ENCODE results near the gene DEPP1. TPM values are rescaled to one million over a fixed set of nuclear protein-coding genes. Genes with fewer than 3 reads are reported as not detected.

DEPP1 gene
- total RNA-seq, 2 donors from 2014 or later: 226 to 230 TPM

DNA sequence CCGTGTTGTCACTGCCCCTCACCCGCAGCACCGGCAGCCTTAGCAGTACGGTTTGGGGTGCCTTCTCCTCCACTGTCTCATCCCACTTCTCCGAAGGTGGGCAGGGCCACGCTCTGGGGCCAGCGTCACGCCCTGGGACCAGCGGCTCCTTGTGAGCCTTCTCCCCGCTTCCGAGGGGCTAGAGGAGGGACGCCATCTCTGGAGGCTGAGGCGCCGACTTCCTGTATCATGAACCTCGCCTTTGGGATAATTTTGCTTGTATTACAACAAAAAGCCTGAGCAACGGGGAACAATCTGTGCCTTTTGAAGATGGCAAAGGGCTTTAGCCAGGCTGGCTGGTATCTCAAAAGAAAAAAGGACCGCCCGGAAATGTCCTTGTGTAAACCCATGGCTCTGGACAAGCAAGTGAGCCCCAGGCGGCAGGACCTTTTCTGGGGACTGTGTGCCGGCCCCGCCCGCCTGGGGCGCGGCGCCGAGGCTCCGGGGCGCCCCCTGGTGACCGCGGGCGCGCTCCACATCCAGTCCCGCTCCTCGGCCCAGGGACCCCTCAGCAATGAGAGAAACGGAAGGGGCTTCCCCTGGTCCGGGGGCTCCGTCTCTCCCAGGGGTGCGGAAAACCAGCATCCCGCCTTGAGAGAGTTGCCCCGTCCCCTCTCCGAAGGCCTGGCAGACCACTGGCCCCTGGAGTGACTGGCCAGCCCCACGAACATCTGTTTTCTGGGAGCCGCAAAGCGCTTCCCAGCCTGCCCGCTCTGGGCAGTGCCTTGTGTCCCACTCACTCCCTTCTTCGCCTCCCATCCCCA lies 3.8 kb downstream of the DEPP1 start:
- Histone ChIP-seq H3K4me1 (peaks cover 64% of the 10 kb centered on the region), H3K27me3 (no peaks in the 10 kb centered on the region), H3K4me3 (no peak overlapping the region), H3K9me3 (no peaks in the 10 kb centered on the region), H3K36me3 (replicated peaks in 1 of 2; ENCODE audit: insufficient read depth in 1 of 2, low read depth in 2 of 2) (peaks cover 0 to 4% of the 10 kb centered on the region in 2 donors), H3K27ac (peak overlapping the region; percentile 88 to 95 (median 94))
- ATAC-seq: peak; percentile 54
- TF ChIP-seq, protein P1, sequence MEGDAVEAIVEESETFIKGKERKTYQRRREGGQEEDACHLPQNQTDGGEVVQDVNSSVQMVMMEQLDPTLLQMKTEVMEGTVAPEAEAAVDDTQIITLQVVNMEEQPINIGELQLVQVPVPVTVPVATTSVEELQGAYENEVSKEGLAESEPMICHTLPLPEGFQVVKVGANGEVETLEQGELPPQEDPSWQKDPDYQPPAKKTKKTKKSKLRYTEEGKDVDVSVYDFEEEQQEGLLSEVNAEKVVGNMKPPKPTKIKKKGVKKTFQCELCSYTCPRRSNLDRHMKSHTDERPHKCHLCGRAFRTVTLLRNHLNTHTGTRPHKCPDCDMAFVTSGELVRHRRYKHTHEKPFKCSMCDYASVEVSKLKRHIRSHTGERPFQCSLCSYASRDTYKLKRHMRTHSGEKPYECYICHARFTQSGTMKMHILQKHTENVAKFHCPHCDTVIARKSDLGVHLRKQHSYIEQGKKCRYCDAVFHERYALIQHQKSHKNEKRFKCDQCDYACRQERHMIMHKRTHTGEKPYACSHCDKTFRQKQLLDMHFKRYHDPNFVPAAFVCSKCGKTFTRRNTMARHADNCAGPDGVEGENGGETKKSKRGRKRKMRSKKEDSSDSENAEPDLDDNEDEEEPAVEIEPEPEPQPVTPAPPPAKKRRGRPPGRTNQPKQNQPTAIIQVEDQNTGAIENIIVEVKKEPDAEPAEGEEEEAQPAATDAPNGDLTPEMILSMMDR (IDR thresholded peaks at IDR 0.05): peak; percentile 86 to 98 (median 97)
- peak; percentile 16 to 59 (median 42) for TF ChIP-seq POLR2A (IDR thresholded peaks at IDR 0.05)
- DNase-seq: peak; percentile 77 to 86 (median 84)
- intact Hi-C loops (cut with DNase I): loop anchor here (5.0 kb wide), 1 partner anchor 43 kb away; no protein-coding TSS in a partner anchor
- 3 to 5% methylated on average over 11 to 46 of the region's 46 CpGs for WGBS, 2 donors

DNA sequence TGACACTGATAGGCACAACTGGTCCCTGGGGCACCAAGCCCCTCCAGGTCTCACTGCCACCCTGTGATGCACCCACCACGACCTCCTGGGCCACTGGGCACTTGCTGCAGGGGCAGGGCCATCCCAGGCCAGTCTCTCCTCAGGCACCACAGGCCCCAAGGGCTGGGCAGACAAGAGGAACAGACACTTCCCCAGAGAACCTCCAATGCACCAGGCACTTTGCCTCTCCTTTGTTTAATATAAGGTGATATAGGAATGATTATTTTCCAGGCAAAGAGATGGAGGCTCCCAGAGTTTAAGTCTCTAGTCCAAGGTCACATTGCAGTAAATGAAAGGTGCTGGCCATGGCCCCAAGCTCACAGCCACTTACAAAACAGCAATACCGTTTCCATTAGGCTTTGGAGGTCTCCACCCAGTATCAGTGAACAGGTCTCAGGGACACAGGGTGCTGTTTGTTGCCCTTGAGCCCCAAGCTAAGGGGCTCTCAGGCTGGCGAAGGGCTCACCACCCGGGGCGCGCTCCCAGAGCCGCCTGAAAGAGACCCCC lies 4.5 kb downstream of the DEPP1 start:
- Histone ChIP-seq H3K36me3 (replicated peaks in 1 of 2; ENCODE audit: insufficient read depth in 1 of 2, low read depth in 2 of 2) (peaks cover 0 to 4% of the 10 kb centered on the region in 2 donors), H3K27ac (peak overlapping the region; percentile 88 to 95 (median 94)), H3K27me3 (no peaks in the 10 kb centered on the region), H3K4me3 (no peak overlapping the region), H3K9me3 (no peaks in the 10 kb centered on the region), H3K4me1 (peaks cover 64% of the 10 kb centered on the region)
- WGBS, 2 donors: 47 to 67% methylated on average over 1 to 7 of the region's 7 CpGs
- ATAC-seq: no peak
- no peak for DNase-seq
- intact Hi-C loops (cut with DNase I): loop anchor here (5.0 kb wide), 1 partner anchor 42 kb away; no protein-coding TSS in a partner anchor
- no peak for TF ChIP-seq POLR2A (IDR thresholded peaks at IDR 0.05)
- TF ChIP-seq, protein P1 (IDR thresholded peaks at IDR 0.05): no peak

- peak in 2 of 4 donors; percentile 51 to 52 for DNase-seq
- WGBS, 2 donors: 65 to 71% methylated on average over 16 to 18 of the region's 18 CpGs
These were observed 5.1 kb downstream of the DEPP1 start for GRCh38 chr10:44973323-44974081.

DNA sequence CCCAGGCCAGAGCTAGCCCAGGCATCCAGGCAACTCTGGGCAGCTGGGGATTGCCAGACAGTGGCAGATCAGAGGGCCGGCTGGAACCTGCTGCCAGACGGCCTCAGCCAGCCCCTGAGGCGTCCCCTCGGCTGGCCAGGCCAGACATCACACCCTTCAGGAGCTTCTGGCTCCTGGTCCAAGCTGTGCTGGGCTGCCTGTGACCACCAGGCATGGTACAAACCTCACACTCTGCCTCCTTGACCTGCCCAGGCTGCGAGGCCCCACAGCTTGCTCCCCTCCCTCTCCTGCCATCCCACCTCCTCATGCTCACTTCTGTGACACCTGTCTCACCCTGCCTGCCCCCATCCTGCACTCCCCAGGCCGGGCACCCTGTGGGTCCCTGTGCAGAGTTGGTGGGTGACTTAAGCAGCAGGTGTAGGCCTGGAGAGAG lies 5.7 kb downstream of the DEPP1 start:
- peaks cover 0 to 4% of the 10 kb centered on the region in 2 donors for H3K36me3 ChIP-seq (replicated peaks in 1 of 2; ENCODE audit: insufficient read depth in 1 of 2, low read depth in 2 of 2)
- TF ChIP-seq, protein P1 (IDR thresholded peaks at IDR 0.05): no peak
- TF ChIP-seq POLR2A (IDR thresholded peaks at IDR 0.05): peak in 1 of 3 donors; percentile 29
- H3K27ac ChIP-seq: peak overlapping the region in 3 of 4 donors; percentile 88 to 95 (median 94)
- H3K9me3 ChIP-seq: no peaks in the 10 kb centered on the region
- no peak for DNase-seq
- WGBS, 2 donors: 70 to 92% methylated on average over 2 to 6 of the region's 6 CpGs
- ATAC-seq: no peak
- no peaks in the 10 kb centered on the region for H3K27me3 ChIP-seq
- intact Hi-C loops (cut with DNase I): loop anchor here (5.0 kb wide), 1 partner anchor 41 kb away; no protein-coding TSS in a partner anchor
- no peak overlapping the region for H3K4me3 ChIP-seq
- peaks cover 72% of the 10 kb centered on the region for H3K4me1 ChIP-seq

More at GRCh38 chr10:44973323-44974081, 5.1 kb downstream of the DEPP1 start:
- H3K4me3 ChIP-seq: no peak overlapping the region
- H3K27ac ChIP-seq: peak overlapping the region; percentile 88 to 95 (median 94)
- intact Hi-C loops (cut with DNase I): loop anchor here (5.0 kb wide), 1 partner anchor 41 kb away; no protein-coding TSS in a partner anchor
- H3K36me3 ChIP-seq (replicated peaks in 1 of 2; ENCODE audit: insufficient read depth in 1 of 2, low read depth in 2 of 2): peaks cover 0 to 4% of the 10 kb centered on the region in 2 donors
- H3K9me3 ChIP-seq: no peaks in the 10 kb centered on the region
- no peaks in the 10 kb centered on the region for H3K27me3 ChIP-seq
- H3K4me1 ChIP-seq: peaks cover 66% of the 10 kb centered on the region
- no peak for ATAC-seq
- TF ChIP-seq POLR2A (IDR thresholded peaks at IDR 0.05): peak in 2 of 3 donors; percentile 10 to 23
- TF ChIP-seq, protein P1 (IDR thresholded peaks at IDR 0.05): no peak
